GM12878 (cell line): ENCODE results near the gene ADAMTS7. TPM values are rescaled to one million over a fixed set of nuclear protein-coding genes. Genes with fewer than 3 reads are reported as not detected.

Source experiments
- ATAC-seq: fragments of 200-7000 bp; cut with Tn5 transposase; 3 replicates; pipeline ENCODE4 v1.9.1; 2020; ENCODE audit warnings: mild to moderate bottlenecking, moderate library complexity
- BruUV-seq: library from RNA; stranded (reverse); fragments of 400-500 nt; replicated peaks from 2 replicates; lab custom pipeline; 2021; lab: Mats Ljungman, UMichigan
- CTCF ChIA-PET: fragments of 300-600 bp; sonication (Branson Sonifier 250); formaldehyde crosslinking; extraction: SDS; loops from one replicate; lab custom pipeline; 2021; ENCODE audit warnings: inconsistent platforms; lab: Yijun Ruan, JAX
- POLR2A ChIA-PET: fragments of 350-600 bp; formaldehyde crosslinking; extraction: SDS; loops from one replicate; lab custom pipeline; 2021; ENCODE audit warnings: inconsistent platforms; lab: Charles Lee
- RAD21 ChIA-PET: fragments of 300-600 bp; sonication (Branson Sonifier 250); formaldehyde crosslinking; loops from one replicate; lab custom pipeline; 2023; ENCODE audit warnings: antibody characterized with exemption; ENCODE audit not compliant: unreplicated experiment; lab: Charles Lee
- SMC1A ChIA-PET: fragments of 300-600 bp; sonication (Branson Sonifier 250); formaldehyde crosslinking; loops from one replicate; lab custom pipeline; 2023; ENCODE audit not compliant: unreplicated experiment, uncharacterized antibody; lab: Charles Lee
- DNase-seq: peaks from one replicate; pipeline ENCODE4 v3.0.0-alpha.2; 2011; ENCODE audit warnings: low read depth, low spot score
- FAIRE-seq: peaks from 3 replicates; lab custom pipeline; 2011; peaks lifted over from hg19 to GRCh38; lab: Jason Lieb, UNC
- H2AFZ ChIP-seq: 2 replicates; pipeline ENCODE4 v1.6.0; 2011; ENCODE audit warnings: low read depth, low read length, control low read depth; ENCODE audit not compliant: control insufficient read depth
- H3K27ac ChIP-seq: 2 replicates; pipeline ENCODE4 v1.5.1; 2011; ENCODE audit warnings: control low read depth; ENCODE audit not compliant: control insufficient read depth, insufficient read depth
- H3K27me3 ChIP-seq, 2 experiments: replicated peaks in 1 of 2; 2 replicates each; pipeline versions ENCODE4 v1.6.0 to v1.6.1; 2011; ENCODE audit warnings: low read length in 1 of 2; ENCODE audit not compliant: control insufficient read depth in 2 of 2, insufficient read depth in 2 of 2
- H3K36me3 ChIP-seq, 2 experiments: 2 replicates each; pipeline ENCODE4 v1.5.1; 2011; ENCODE audit warnings: low read length in 1 of 2; ENCODE audit not compliant: control insufficient read depth in 2 of 2, insufficient read depth in 2 of 2
- H3K4me1 ChIP-seq: 2 replicates; pipeline ENCODE4 v1.6.1; 2011; ENCODE audit warnings: mild to moderate bottlenecking, low read length, moderate library complexity, mixed read lengths; ENCODE audit not compliant: control insufficient read depth, insufficient read depth
- H3K4me2 ChIP-seq: 2 replicates; pipeline ENCODE4 v1.6.0; 2011; ENCODE audit warnings: control low read depth; ENCODE audit not compliant: control insufficient read depth, insufficient read depth
- H3K4me3 ChIP-seq: fragments of 200-600 bp; sonication (generic); 2 replicates; pipeline ENCODE4 v1.5.1; 2016
- H3K79me2 ChIP-seq: 2 replicates; pipeline ENCODE4 v1.6.0; 2011; ENCODE audit warnings: low read length; ENCODE audit not compliant: control insufficient read depth, insufficient read depth
- H3K9ac ChIP-seq: 2 replicates; pipeline ENCODE4 v1.8.0; 2011; ENCODE audit warnings: low read length, control low read depth, mixed read lengths; ENCODE audit not compliant: control insufficient read depth, insufficient read depth
- H3K9me3 ChIP-seq: replicated peaks from 3 replicates; pipeline ENCODE4 v1.5.1; 2011; ENCODE audit warnings: mild to moderate bottlenecking, low read length; ENCODE audit not compliant: control insufficient read depth, insufficient read depth
- H4K20me1 ChIP-seq: 2 replicates; pipeline ENCODE4 v1.6.0; 2011; ENCODE audit not compliant: control insufficient read depth, insufficient read depth
- BHLHE40 ChIP-seq, 2 experiments: fragments of 450-650 bp in 1 of 2; IDR thresholded peaks; 2 replicates each; pipeline ENCODE4 v1.6.1; 2011 to 2017; ENCODE audit warnings: low read depth in 2 of 2, borderline replicate concordance in 1 of 2, improper control_type of control experiment in 1 of 2, low read length in 1 of 2, mild to moderate bottlenecking in 1 of 2
- CBX5 ChIP-seq: sonication (generic); IDR thresholded peaks from 2 replicates; pipeline ENCODE4 v1.6.1; 2016; ENCODE audit warnings: low read depth, moderate library complexity, mild to moderate bottlenecking, inconsistent platforms
- HDGF ChIP-seq: fragments of 450-650 bp; IDR thresholded peaks from 2 replicates; pipeline ENCODE4 v1.6.1; 2016; ENCODE audit warnings: antibody characterized with exemption
- MXI1 ChIP-seq: fragments of 150-350 bp; IDR thresholded peaks from 2 replicates; pipeline ENCODE4 v1.6.1; 2011; ENCODE audit warnings: low read depth, mild to moderate bottlenecking, inconsistent platforms, low read length, improper control_type of control experiment
- NFXL1 ChIP-seq: fragments of 450-650 bp; IDR thresholded peaks from 2 replicates; pipeline ENCODE4 v1.6.1; 2017; ENCODE audit warnings: antibody characterized with exemption, mild to moderate bottlenecking, borderline replicate concordance
- PAX8 ChIP-seq: fragments of 450-650 bp; IDR thresholded peaks from 2 replicates; pipeline ENCODE4 v1.6.1; 2017; ENCODE audit warnings: mild to moderate bottlenecking, moderate library complexity
- RAD21 ChIP-seq: IDR thresholded peaks from 2 replicates; pipeline ENCODE4 v1.6.1; 2011; ENCODE audit warnings: mild to moderate bottlenecking, low read depth, low read length, moderate library complexity; ENCODE audit not compliant: insufficient read depth
- SMC3 ChIP-seq: IDR thresholded peaks from 2 replicates; pipeline ENCODE4 v1.6.1; 2011; ENCODE audit warnings: low read length, improper control_type of control experiment, borderline replicate concordance
- WGBS: methylation state at CpG from one replicate; pipeline ENCODE4 v1.1.6; 2016; ENCODE audit warnings: low lambda C conversion rate; ENCODE audit not compliant: insufficient replicate concordance, insufficient coverage; ENCODE audit errors: missing lambda C conversion rate; 5-methylcytosine and 5-hydroxymethylcytosine counted together
- in situ Hi-C: fragments of 300-500 bp; cut with MboI; formaldehyde crosslinking; loops from 9 replicates; pipeline ENCODE4 v1.14.3; 2018; ENCODE audit warnings: mixed read lengths
- intact Hi-C: fragments of 100-400 bp; cut with micrococcal nuclease; formaldehyde crosslinking; loops from one replicate; pipeline ENCODE4 v1.14.2; 2022; ENCODE audit not compliant: unreplicated experiment
- polyA plus RNA-seq, 11 experiments: library from polyadenylated mRNA; depleted of rRNA in 4 of 11; unstranded in 6 of 11; stranded (reverse) in 5 of 11; fragments of >200 nt; fragmentation: Nextera tagmentation in 4 of 11; fragmentation: Illumina TruSeq in 1 of 11; extraction: Ambion mirVana in 4 of 11; extraction: Trizol in 1 of 11; gene quantifications; 1 replicate in 1 of 11; 2 replicates in 10 of 11; pipeline versions ENCODE4 v1.2.1 to v1.2.3, GENCODE V29; 2011 to 2016; ENCODE audit warnings: inconsistent platforms in 2 of 11, missing spikeins in 2 of 11, low read depth in 1 of 11
- total RNA-seq, 4 experiments: library from RNA; depleted of rRNA in 3 of 4; stranded (reverse); fragments of >200 nt in 3 of 4; fragmentation: Illumina TruSeq in 1 of 4; extraction: Trizol in 1 of 4; gene quantifications; 2 replicates each; pipeline versions ENCODE4 v1.2.1 to v1.2.3, GENCODE V29; 2013 to 2021
- TF ChIP-seq, protein P1 (sequence below): IDR thresholded peaks from 2 replicates; pipeline ENCODE4 v1.6.1; 2011; ENCODE audit warnings: borderline replicate concordance, low read depth, mild to moderate bottlenecking, moderate library complexity, mixed read lengths, low read length; ENCODE audit not compliant: insufficient read depth; ENCODE audit errors: extremely low read length

Gene ADAMTS7
- total and polyA plus RNA-seq, 10 of the 15 experiments (the other 5 are each of a cell fraction or from before 2014, with no cell fraction given) = 0.03 to 0.28 (median 0.06) TPM; not detected in 6

DNA sequence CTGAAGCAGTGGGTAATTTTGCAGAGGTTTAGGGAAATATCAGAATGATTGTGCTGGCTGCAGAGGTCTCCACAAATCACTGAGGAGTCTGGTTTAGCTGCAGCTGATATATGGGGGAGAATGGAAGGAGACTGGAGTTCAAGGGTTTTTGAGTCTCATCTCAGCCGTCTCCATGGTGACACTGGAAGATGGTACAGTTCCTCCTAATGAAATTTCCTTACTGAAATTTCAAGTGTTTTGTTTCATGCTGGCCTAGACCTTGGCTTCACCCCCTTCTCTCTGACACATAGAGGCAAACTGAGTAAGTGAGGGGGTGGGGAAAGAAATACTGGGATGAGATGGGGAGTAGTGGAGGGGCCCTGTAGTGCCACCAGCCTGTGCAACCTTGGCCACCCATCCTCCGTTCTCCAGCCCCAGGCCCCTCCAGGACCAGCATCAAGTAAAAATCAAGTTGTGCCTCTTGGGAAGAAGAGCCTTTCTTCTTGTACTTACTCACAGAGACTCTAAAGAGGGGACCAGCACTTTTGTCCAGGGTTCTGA is 43.6 kb upstream of the ADAMTS7 start:
- FAIRE-seq (no peak), ATAC-seq (no peak), DNase-seq (no peak)
- ChIA-PET RAD21 (no interaction called here), CTCF (no interaction called here), SMC1A (no interaction called here), POLR2A (no interaction called here)
- H3K9ac ChIP-seq = no peak overlapping the region
- intact Hi-C loops = no loop called here
- in situ Hi-C loops = no loop called here
- no TSS peak for BruUV-seq
- WGBS = 67% methylated on average over 2 of the region's 2 CpGs
- no peaks in the 10 kb centered on the region for H3K27me3 ChIP-seq
- H3K4me3 ChIP-seq = no peak overlapping the region
- H3K4me2 ChIP-seq = no peak overlapping the region
- TF ChIP-seq, protein P1, sequence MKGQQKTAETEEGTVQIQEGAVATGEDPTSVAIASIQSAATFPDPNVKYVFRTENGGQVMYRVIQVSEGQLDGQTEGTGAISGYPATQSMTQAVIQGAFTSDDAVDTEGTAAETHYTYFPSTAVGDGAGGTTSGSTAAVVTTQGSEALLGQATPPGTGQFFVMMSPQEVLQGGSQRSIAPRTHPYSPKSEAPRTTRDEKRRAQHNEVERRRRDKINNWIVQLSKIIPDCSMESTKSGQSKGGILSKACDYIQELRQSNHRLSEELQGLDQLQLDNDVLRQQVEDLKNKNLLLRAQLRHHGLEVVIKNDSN = no peak
- TF ChIP-seq PAX8 (no peak), MXI1 (no peak), RAD21 (no peak), SMC3 (no peak), BHLHE40 (IDR thresholded peaks at IDR 0.05; ENCODE audit: borderline replicate concordance in 1 of 2, low read depth in 2 of 2, low read length in 1 of 2) (no peak), HDGF (no peak), NFXL1 (no peak), CBX5 (no peak)
- no peaks in the 10 kb centered on the region for H3K9me3 ChIP-seq
- H3K27ac ChIP-seq = no peak overlapping the region
- H3K4me1 ChIP-seq = peaks cover 2% of the 10 kb centered on the region; the same call in 1 of the 2 replicates
- no peaks in the 10 kb centered on the region for H4K20me1 ChIP-seq
- no peaks in the 10 kb centered on the region for H3K79me2 ChIP-seq
- no peak overlapping the region for H2AFZ ChIP-seq
- no peaks in the 10 kb centered on the region for H3K36me3 ChIP-seq
